Measurements from ENCODE around the gene NUF2.
"Not testable (repeated sequence)": the region's sequence is repeated elsewhere in the genome, so short reads cannot be mapped to it uniquely, and the experiment has no call there.

NUF2 gene

DNA sequence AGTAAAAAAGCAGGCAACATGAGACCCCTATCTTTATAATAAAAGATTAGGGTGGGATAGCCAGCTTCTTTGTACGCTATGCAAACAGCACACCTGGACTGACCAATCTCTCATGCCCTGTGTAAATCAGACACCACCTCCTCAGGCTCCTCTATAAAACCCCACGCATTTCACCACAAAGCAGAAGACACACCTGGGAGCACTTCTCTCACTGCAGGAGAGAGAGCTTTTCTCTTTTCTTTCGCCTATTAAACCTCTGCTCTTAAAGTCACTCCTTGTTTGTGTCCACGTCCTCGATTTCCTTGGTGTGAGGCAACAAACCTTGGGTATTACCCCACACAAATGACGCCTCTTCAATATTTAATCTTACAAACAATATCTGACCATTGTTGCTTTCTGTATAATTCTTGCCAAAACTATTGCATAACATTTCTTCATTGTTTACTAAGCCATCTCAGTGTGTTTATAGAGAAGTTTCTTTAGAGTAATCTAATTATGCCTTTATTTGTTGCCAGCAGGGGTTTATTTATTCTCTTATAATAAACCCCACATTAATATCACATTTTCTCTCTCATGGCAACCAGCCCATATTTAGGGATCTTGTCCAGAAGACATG lies 31.6 kb upstream of the NUF2 start:
- no peak for DNase-seq (ENCODE audit: low read depth)
- TF ChIP-seq, protein P1, sequence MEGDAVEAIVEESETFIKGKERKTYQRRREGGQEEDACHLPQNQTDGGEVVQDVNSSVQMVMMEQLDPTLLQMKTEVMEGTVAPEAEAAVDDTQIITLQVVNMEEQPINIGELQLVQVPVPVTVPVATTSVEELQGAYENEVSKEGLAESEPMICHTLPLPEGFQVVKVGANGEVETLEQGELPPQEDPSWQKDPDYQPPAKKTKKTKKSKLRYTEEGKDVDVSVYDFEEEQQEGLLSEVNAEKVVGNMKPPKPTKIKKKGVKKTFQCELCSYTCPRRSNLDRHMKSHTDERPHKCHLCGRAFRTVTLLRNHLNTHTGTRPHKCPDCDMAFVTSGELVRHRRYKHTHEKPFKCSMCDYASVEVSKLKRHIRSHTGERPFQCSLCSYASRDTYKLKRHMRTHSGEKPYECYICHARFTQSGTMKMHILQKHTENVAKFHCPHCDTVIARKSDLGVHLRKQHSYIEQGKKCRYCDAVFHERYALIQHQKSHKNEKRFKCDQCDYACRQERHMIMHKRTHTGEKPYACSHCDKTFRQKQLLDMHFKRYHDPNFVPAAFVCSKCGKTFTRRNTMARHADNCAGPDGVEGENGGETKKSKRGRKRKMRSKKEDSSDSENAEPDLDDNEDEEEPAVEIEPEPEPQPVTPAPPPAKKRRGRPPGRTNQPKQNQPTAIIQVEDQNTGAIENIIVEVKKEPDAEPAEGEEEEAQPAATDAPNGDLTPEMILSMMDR (IDR thresholded peaks at IDR 0.05; ENCODE audit: low read depth, low read length), result no peak
- TF ChIP-seq MYC (IDR thresholded peaks at IDR 0.05; ENCODE audit: low read depth, low read length) (no peak), POLR2A (IDR thresholded peaks at IDR 0.05; ENCODE audit: extremely low read depth, insufficient read length) (no peak)
- TF ChIP-seq, protein P2, sequence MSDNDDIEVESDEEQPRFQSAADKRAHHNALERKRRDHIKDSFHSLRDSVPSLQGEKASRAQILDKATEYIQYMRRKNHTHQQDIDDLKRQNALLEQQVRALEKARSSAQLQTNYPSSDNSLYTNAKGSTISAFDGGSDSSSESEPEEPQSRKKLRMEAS (IDR thresholded peaks at IDR 0.05; ENCODE audit: low read depth, low read length), result no peak
- H3K4me3 ChIP-seq (ENCODE audit: low read depth, low read length), result no peak overlapping the region

DNA sequence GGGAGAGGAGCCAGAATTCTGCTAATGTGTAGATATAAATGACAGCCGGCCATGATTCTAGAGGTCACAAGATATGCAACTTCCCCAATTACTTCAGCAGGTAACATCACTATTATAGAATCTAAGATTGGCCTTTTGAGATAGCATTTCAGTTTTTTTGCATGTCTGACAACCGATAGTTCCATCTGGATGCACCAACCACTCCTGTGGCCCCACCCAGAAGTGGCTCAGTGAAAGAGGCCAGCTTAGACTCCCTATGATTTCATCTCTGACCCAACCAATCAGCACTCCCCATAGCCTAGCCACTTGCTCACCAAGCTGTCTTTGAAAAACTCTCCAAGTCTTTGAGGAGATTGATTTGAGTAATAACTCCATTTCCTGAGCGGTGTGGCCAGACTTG lies 30.3 kb upstream of the NUF2 start:
- H3K4me3 ChIP-seq (ENCODE audit: low read depth, low read length), result no peak overlapping the region
- TF ChIP-seq, protein P2 (IDR thresholded peaks at IDR 0.05; ENCODE audit: low read depth, low read length), result no peak
- TF ChIP-seq MYC (IDR thresholded peaks at IDR 0.05; ENCODE audit: low read depth, low read length) (no peak), POLR2A (IDR thresholded peaks at IDR 0.05; ENCODE audit: extremely low read depth, insufficient read length) (no peak)
- TF ChIP-seq, protein P1 (IDR thresholded peaks at IDR 0.05; ENCODE audit: low read depth, low read length), result no peak
- peak; percentile 2 for DNase-seq (ENCODE audit: low read depth)

DNA sequence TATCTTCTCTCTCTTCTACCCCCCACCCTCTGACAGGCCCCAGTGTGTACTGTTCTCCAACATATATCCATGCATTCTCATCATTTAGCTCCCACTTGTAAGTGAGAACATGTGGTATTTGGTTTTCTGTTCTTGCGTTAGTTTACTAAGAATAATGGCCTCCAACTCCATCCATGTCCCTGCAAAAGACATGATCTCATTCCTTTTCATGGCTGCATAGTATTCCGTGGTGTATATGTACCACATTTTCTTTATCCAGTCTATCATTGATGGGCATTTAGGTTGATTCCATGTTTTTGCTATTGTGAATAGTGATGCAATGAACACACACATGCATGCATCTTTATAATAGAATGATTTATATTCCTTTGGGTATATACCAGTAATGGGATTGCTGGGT lies 29.6 kb upstream of the NUF2 start:
- H3K4me3 ChIP-seq (ENCODE audit: low read depth, low read length); DNase-seq (ENCODE audit: low read depth): not testable (repeated sequence)

DNA sequence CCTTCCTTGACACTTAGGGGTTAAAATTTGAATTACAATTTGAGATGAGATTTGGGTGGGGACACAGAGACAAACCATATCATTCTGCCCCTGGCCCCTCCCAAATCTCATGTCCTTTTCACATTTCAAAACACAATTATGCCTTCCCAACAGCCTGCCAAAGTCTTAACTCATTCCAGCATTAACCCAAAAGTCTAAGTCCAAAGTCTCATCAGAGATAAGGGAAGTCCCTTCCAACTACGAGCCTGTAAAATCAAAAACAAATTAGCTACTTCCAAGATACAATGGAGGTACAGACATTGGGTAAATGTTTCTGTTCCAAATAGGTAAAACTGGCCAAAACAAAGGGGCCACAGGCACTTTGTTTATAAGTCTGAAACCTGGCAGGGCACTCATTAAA lies 28.3 kb upstream of the NUF2 start:
- DNase-seq (ENCODE audit: low read depth), result not testable (repeated sequence)

DNA sequence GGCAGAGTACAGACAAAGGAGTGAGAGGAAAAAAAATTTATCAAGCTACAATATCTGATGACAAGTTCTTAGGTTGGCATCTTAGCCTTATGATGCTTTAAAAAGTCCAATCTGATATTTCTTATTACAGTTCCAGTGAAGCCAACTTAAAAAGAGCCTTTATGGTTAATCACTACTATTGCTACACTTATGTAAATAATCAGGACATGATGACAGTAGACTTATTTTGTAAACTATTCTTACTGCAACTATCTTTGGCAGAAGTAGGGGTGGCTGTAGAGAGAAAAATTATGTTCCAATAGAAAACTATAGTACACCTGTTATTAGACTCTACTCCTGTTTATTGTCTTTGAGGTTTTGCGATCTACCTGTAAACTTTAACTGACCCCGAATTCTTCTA lies 25.8 kb upstream of the NUF2 start:
- no peak for DNase-seq (ENCODE audit: low read depth)
- no peak for TF ChIP-seq MYC (IDR thresholded peaks at IDR 0.05; ENCODE audit: low read depth, low read length)
- TF ChIP-seq, protein P2 (IDR thresholded peaks at IDR 0.05; ENCODE audit: low read depth, low read length), result no peak
- no peak for TF ChIP-seq POLR2A (IDR thresholded peaks at IDR 0.05; ENCODE audit: extremely low read depth, insufficient read length)
- TF ChIP-seq, protein P1 (IDR thresholded peaks at IDR 0.05; ENCODE audit: low read depth, low read length), result no peak
- no peak overlapping the region for H3K4me3 ChIP-seq (ENCODE audit: low read depth, low read length)

More for the DNA sequence above, 28.3 kb upstream of the NUF2 start:
- H3K4me3 ChIP-seq (ENCODE audit: low read depth, low read length), result not testable (repeated sequence)

DNA sequence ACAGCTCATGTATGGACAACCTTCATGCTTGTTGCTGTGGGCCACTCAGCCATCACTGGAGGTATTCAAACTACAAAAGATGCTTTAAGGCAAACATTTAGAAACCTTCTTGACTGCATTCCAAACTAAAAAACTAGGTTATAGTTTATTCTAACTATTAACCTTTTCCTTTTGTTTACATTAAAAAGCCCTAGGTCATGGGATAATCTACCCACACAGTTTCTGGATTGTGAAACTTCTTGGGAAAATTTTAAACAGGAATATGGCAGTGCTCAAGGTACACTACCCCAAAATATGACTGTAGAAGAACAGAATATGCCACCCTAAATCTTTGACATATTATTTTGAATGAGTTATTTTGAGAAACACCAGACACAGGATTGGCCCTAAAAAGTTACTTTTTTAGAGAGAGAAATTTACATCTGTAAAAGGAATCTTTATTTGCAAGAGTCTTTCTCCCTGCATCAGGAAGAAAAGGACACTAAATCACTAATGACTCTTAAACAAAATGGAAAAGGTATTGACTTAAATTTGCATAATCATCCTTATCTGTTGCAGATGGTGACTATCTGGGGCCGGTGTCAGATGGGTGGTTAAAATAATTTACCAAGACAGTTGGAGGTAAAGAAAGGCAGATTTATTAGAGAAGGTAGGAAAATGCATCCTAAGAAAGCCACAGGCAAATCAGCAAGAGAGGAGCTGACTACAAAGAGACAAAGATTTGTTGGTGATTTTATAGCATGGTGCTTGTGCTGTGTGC lies 25.1 kb upstream of the NUF2 start:
- TF ChIP-seq, protein P1 (IDR thresholded peaks at IDR 0.05; ENCODE audit: low read depth, low read length), result no peak
- TF ChIP-seq POLR2A (IDR thresholded peaks at IDR 0.05; ENCODE audit: extremely low read depth, insufficient read length) (no peak), MYC (IDR thresholded peaks at IDR 0.05; ENCODE audit: low read depth, low read length) (no peak)
- TF ChIP-seq, protein P2 (IDR thresholded peaks at IDR 0.05; ENCODE audit: low read depth, low read length), result no peak
- no peak overlapping the region for H3K4me3 ChIP-seq (ENCODE audit: low read depth, low read length)
- DNase-seq (ENCODE audit: low read depth), result no peak

DNA sequence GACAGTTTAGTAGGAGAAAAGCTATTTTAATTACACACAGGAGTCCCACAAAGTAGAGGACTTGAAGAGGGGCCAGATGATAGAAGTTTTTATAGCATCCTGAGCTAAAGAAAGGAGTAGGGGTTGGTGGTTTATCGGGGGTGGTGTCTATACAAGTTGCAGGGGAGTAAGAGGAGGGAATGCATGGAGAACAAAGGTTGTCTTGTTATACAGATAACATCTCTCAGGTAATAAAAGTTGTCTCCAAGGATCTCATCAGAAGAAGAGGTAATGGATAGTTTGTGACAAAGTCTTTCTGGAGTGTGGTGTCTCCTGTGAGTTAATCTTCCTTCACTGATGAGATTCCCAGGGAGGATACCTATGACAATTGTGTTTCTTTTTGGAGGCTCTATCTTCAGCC lies 23.4 kb upstream of the NUF2 start:
- DNase-seq (ENCODE audit: low read depth), result no peak
- TF ChIP-seq, protein P1 (IDR thresholded peaks at IDR 0.05; ENCODE audit: low read depth, low read length), result no peak
- TF ChIP-seq MYC (IDR thresholded peaks at IDR 0.05; ENCODE audit: low read depth, low read length) (no peak), POLR2A (IDR thresholded peaks at IDR 0.05; ENCODE audit: extremely low read depth, insufficient read length) (no peak)
- TF ChIP-seq, protein P2 (IDR thresholded peaks at IDR 0.05; ENCODE audit: low read depth, low read length), result no peak
- no peak overlapping the region for H3K4me3 ChIP-seq (ENCODE audit: low read depth, low read length)
